Measurements from ENCODE around the gene SET.

DNA sequence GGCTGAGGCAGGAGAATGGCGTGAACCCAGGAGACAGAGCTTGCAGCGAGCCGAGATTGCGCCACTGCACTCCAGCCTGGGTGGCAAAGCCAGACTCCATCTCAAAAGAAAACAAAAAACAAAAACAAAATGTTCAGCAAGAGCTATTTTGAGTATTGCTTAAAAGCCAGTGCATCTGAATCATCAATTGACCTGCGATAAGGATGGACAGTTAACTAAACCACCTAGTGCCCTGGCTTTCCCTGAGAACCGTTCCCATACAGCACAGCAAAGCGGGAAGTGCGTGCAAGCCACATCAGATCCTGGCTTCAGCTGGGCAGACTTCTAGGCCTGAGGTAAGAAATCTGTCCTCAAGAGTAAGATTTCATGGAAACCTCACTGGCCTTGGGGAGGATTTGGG is 35.1 kb upstream of the SET start:
- TF ChIP-seq, protein P1, sequence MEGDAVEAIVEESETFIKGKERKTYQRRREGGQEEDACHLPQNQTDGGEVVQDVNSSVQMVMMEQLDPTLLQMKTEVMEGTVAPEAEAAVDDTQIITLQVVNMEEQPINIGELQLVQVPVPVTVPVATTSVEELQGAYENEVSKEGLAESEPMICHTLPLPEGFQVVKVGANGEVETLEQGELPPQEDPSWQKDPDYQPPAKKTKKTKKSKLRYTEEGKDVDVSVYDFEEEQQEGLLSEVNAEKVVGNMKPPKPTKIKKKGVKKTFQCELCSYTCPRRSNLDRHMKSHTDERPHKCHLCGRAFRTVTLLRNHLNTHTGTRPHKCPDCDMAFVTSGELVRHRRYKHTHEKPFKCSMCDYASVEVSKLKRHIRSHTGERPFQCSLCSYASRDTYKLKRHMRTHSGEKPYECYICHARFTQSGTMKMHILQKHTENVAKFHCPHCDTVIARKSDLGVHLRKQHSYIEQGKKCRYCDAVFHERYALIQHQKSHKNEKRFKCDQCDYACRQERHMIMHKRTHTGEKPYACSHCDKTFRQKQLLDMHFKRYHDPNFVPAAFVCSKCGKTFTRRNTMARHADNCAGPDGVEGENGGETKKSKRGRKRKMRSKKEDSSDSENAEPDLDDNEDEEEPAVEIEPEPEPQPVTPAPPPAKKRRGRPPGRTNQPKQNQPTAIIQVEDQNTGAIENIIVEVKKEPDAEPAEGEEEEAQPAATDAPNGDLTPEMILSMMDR (IDR thresholded peaks at IDR 0.05): no peak
- TF ChIP-seq POLR2A (IDR thresholded peaks at IDR 0.05) (no peak), EP300 (IDR thresholded peaks at IDR 0.05) (no peak)

Data from gastroesophageal sphincter (tissue), 3 donors.